GM23248 (cell line): ENCODE results near the gene CD164L2. TPM values are rescaled to one million over a fixed set of nuclear protein-coding genes. Genes with fewer than 3 reads are reported as not detected.

ENCODE experiments used
- DNase-seq: peaks from one replicate; pipeline ENCODE4 v3.0.0-alpha.2; 2015
- H2AFZ ChIP-seq: fragments of 200-600 bp; sonication (generic); 2 replicates; pipeline ENCODE4 v1.6.1; 2016; ENCODE audit warnings: antibody characterized with exemption
- H3F3A ChIP-seq: fragments of 200-600 bp; sonication (generic); 2 replicates; pipeline ENCODE4 v1.6.1; 2016; ENCODE audit warnings: mild to moderate bottlenecking, antibody characterized with exemption, mixed run types; ENCODE audit not compliant: insufficient read depth
- H3K27ac ChIP-seq: fragments of 200-600 bp; sonication (generic); 2 replicates; pipeline ENCODE4 v1.5.1; 2016; ENCODE audit warnings: mild to moderate bottlenecking
- H3K27me3 ChIP-seq: fragments of 200-600 bp; sonication (generic); replicated peaks from 2 replicates; pipeline ENCODE4 v1.6.1; 2016; ENCODE audit warnings: mild to moderate bottlenecking; ENCODE audit not compliant: insufficient read depth
- H3K36me3 ChIP-seq: fragments of 200-600 bp; sonication (generic); 2 replicates; pipeline ENCODE4 v1.6.1; 2016; ENCODE audit warnings: low read depth, mild to moderate bottlenecking
- H3K4me1 ChIP-seq: fragments of 200-600 bp; sonication (generic); 2 replicates; pipeline ENCODE4 v1.6.1; 2016; ENCODE audit warnings: mild to moderate bottlenecking; ENCODE audit not compliant: insufficient read depth
- H3K4me2 ChIP-seq: fragments of 200-600 bp; sonication (generic); one replicate; pipeline ENCODE4 v1.6.1; 2016; ENCODE audit warnings: mild to moderate bottlenecking; ENCODE audit not compliant: unreplicated experiment
- H3K4me3 ChIP-seq: fragments of 200-600 bp; sonication (generic); 2 replicates; pipeline ENCODE4 v1.5.1; 2016; ENCODE audit warnings: mild to moderate bottlenecking
- H3K79me2 ChIP-seq: fragments of 200-600 bp; sonication (generic); 2 replicates; pipeline ENCODE4 v1.6.1; 2016; ENCODE audit warnings: mild to moderate bottlenecking; ENCODE audit not compliant: insufficient read depth
- H3K9ac ChIP-seq: fragments of 200-600 bp; sonication (generic); 2 replicates; pipeline ENCODE4 v1.6.1; 2016; ENCODE audit warnings: mild to moderate bottlenecking
- H3K9me2 ChIP-seq: fragments of 200-600 bp; sonication (generic); 2 replicates; pipeline ENCODE4 v1.6.1; 2016; ENCODE audit warnings: mixed run types, mild to moderate bottlenecking, moderate library complexity; ENCODE audit not compliant: insufficient read depth
- H3K9me3 ChIP-seq: fragments of 200-600 bp; sonication (generic); one replicate; pipeline ENCODE4 v1.6.1; 2017; ENCODE audit warnings: low read depth
- H4K20me1 ChIP-seq: fragments of 200-600 bp; sonication (generic); 2 replicates; pipeline ENCODE4 v1.6.0; 2016; ENCODE audit not compliant: insufficient read depth
- EZH2 ChIP-seq: fragments of 200-600 bp; sonication (generic); IDR thresholded peaks from 2 replicates; pipeline ENCODE4 v1.6.1; 2018; ENCODE audit warnings: antibody characterized with exemption, mild to moderate bottlenecking; ENCODE audit not compliant: insufficient read depth, poor library complexity, severe bottlenecking
- EZH2phosphoT487 ChIP-seq: fragments of 200-600 bp; sonication (generic); IDR thresholded peaks from 2 replicates; pipeline ENCODE4 v1.6.1; 2018; ENCODE audit warnings: antibody characterized with exemption, moderate library complexity, mild to moderate bottlenecking, low read depth; ENCODE audit not compliant: insufficient read depth
- WGBS, 2 experiments: methylation state at CpG; one replicate each; pipeline ENCODE4 v1.1.6; 2015 to 2017; ENCODE audit warnings: low lambda C conversion rate in 2 of 2, low coverage in 1 of 2; ENCODE audit errors: missing lambda C conversion rate in 2 of 2; 5-methylcytosine and 5-hydroxymethylcytosine counted together
- in situ Hi-C: fragments of 300-500 bp; cut with MboI; formaldehyde crosslinking; loops from 2 replicates; pipeline ENCODE4 v1.15.0; 2020
- polyA plus RNA-seq: library from polyadenylated mRNA; unstranded; fragments of >200 nt; fragmentation: Nextera tagmentation; extraction: Ambion mirVana; gene quantifications from 2 replicates; pipeline ENCODE4 v1.2.1, GENCODE V29; 2016
- total RNA-seq: library from RNA; depleted of rRNA; stranded (reverse); fragments of >200 nt; shearing (Covaris generic); gene quantifications from 2 replicates; pipeline ENCODE4 v1.2.3, GENCODE V29; 2014

CD164L2 gene
- total and polyA plus RNA-seq, 2 experiments from 2014 or later = not detected

- Histone ChIP-seq H2AFZ (no peak overlapping the region), H3K9ac (no peak overlapping the region), H3F3A (peaks cover 38% of the 10 kb centered on the region), H3K9me3 (no peaks in the 10 kb centered on the region), H3K27ac (no peak overlapping the region), H3K4me2 (no peak overlapping the region), H4K20me1 (no peaks in the 10 kb centered on the region), H3K36me3 (no peaks in the 10 kb centered on the region), H3K79me2 (no peaks in the 10 kb centered on the region), H3K4me3 (no peak overlapping the region), H3K4me1 (peaks cover 40% of the 10 kb centered on the region), H3K27me3 (no peaks in the 10 kb centered on the region), H3K9me2 (no peaks in the 10 kb centered on the region)
- no peak for TF ChIP-seq EZH2
- no peak for TF ChIP-seq EZH2phosphoT487
- 38 to 39% methylated on average over 5 of the region's 5 CpGs for WGBS, 2 experiments
- in situ Hi-C loops = loop anchor here (25.0 kb wide), 1 partner anchor 211 kb away; the partner anchor contains the start of gene AHDC1
- DNase-seq = no peak
Measured at GRCh38 chr1:27400963-27401341, 17.8 kb upstream of the CD164L2 start.

- Histone ChIP-seq H3K4me3 (no peak overlapping the region), H3K27ac (no peak overlapping the region), H3K9me3 (no peaks in the 10 kb centered on the region), H3K4me2 (no peak overlapping the region), H3K27me3 (no peaks in the 10 kb centered on the region), H3F3A (peaks cover 38% of the 10 kb centered on the region), H4K20me1 (no peaks in the 10 kb centered on the region), H3K79me2 (no peaks in the 10 kb centered on the region), H3K9me2 (no peaks in the 10 kb centered on the region), H2AFZ (no peak overlapping the region), H3K9ac (no peak overlapping the region), H3K36me3 (no peaks in the 10 kb centered on the region), H3K4me1 (peaks cover 34% of the 10 kb centered on the region)
- in situ Hi-C loops = loop anchor here (25.0 kb wide), 1 partner anchor 212 kb away; the partner anchor contains the start of gene AHDC1
- 17% methylated on average over 13 of the region's 13 CpGs for WGBS, 2 experiments
- TF ChIP-seq EZH2 = no peak
- TF ChIP-seq EZH2phosphoT487 = no peak
- peak; percentile 61 for DNase-seq
Measured at GRCh38 chr1:27400082-27400962, 17.2 kb upstream of the CD164L2 start.

GRCh38 chr1:27399251-27400025 lies 16.3 kb upstream of the CD164L2 start:
- H3K27me3 ChIP-seq = no peaks in the 10 kb centered on the region
- H3K36me3 ChIP-seq = no peaks in the 10 kb centered on the region
- peaks cover 32% of the 10 kb centered on the region for H3K4me1 ChIP-seq
- peaks cover 36% of the 10 kb centered on the region for H3F3A ChIP-seq
- no peaks in the 10 kb centered on the region for H3K9me2 ChIP-seq
- no peak overlapping the region for H3K9ac ChIP-seq
- H3K4me2 ChIP-seq = no peak overlapping the region
- H4K20me1 ChIP-seq = no peaks in the 10 kb centered on the region
- H3K9me3 ChIP-seq = no peaks in the 10 kb centered on the region
- 21 to 32% methylated on average over 17 to 19 of the region's 19 CpGs for WGBS, 2 experiments
- in situ Hi-C loops = loop anchor here (25.0 kb wide), 1 partner anchor 213 kb away; the partner anchor contains the start of gene AHDC1
- no peak for TF ChIP-seq EZH2phosphoT487
- TF ChIP-seq EZH2 = no peak
- no peak overlapping the region for H2AFZ ChIP-seq
- no peak for DNase-seq
- no peak overlapping the region for H3K4me3 ChIP-seq
- no peaks in the 10 kb centered on the region for H3K79me2 ChIP-seq
- no peak overlapping the region for H3K27ac ChIP-seq

GRCh38 chr1:27398405-27399149 lies 15.4 kb upstream of the CD164L2 start:
- Histone ChIP-seq H2AFZ (no peak overlapping the region), H3K4me1 (peaks cover 23% of the 10 kb centered on the region), H3K9me3 (no peaks in the 10 kb centered on the region), H3K36me3 (no peaks in the 10 kb centered on the region), H3K4me3 (no peak overlapping the region), H3K27ac (no peak overlapping the region), H3K4me2 (no peak overlapping the region), H3K9ac (no peak overlapping the region), H3F3A (peaks cover 28% of the 10 kb centered on the region), H3K27me3 (no peaks in the 10 kb centered on the region), H3K9me2 (no peaks in the 10 kb centered on the region), H4K20me1 (no peaks in the 10 kb centered on the region), H3K79me2 (no peaks in the 10 kb centered on the region)
- in situ Hi-C loops = no loop called here
- WGBS, 2 experiments = 81 to 95% methylated on average over 4 of the region's 4 CpGs
- no peak for DNase-seq
- TF ChIP-seq EZH2 = no peak
- no peak for TF ChIP-seq EZH2phosphoT487
